Activated CD4-positive, CD25-positive, alpha-beta regulatory T cell treated with anti-CD3 and anti-CD28 coated beads, Interleukin-2, amount 50 U/mL, for 24 hours (primary cell): ENCODE data around the gene CCDC33.

Experiments
- ATAC-seq, 2 donors: fragments of 150-1000 bp; cut with Tn5 transposase; one replicate each; pipeline ENCODE4 v1.10.0; 2021; ENCODE audit warnings: mild to moderate bottlenecking in 1 of 2, moderate library complexity in 1 of 2

The CCDC33 gene

DNA sequence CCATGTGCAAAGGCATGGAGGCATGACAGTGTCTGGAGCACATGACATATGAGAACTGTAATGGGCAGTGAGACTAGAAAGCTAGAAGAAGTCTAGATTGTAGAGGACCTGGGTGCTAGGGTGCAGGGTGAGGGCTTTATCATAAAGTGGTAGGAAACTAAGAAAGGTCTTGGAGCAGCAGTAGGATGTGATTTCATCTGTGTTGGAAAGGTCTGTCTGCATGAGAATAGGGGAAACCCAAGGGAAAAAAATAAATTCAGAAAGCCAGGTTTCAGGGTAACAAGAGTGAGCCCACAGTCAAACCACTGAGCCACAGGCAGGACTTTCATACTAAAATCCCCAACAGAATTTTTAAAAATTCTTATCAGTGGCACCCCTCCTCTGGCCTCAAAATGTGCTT, 54.5 kb downstream of the CCDC33 start:
- ATAC-seq, result no peak

DNA sequence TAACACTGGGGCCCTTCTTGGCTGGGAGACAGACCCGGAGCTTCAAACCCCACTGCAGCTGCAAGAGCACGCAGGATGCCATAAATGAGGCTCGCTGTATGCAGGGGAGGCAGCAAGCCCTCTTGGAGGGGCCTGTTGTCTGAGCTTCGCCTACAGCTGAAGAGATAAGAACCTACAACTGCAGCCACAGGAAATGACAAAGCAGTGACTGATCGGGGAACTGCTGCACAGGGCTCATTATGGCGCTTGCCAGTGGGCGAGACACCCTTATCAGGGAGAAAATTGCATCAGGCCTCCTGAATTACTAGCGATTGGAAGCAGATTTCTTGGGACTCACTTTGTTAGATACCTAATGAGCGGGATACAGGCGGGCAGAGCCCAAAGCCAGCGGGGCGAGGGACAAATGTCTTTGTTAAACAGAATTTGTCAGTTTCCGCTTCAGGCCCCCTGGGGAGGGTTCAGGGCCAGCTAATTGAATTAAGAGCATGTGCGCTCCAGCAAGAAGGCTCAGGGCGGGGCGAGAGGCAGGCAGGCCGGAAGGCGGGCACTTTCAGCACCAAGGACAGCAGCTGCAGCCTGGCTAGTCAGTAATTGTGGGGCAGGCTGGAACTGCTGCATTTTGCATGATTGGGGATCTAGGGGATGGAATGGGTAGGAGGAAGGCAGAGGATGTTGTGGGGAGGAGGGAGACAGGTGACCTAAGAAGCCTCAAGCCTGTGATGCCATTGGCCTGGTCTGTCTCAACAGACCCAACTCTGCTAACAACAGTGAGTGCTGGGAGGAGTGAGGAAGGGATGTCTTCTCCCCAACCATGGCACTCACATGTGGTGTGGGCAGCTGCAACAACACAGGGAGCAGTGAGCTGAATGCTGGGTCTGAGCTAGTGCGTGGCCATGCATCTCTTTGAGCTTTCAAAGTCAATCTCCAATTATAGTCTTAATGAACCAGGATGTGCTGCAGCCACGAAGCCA, 55.3 kb downstream of the CCDC33 start:
- ATAC-seq, result peak; percentile 53 to 62

DNA sequence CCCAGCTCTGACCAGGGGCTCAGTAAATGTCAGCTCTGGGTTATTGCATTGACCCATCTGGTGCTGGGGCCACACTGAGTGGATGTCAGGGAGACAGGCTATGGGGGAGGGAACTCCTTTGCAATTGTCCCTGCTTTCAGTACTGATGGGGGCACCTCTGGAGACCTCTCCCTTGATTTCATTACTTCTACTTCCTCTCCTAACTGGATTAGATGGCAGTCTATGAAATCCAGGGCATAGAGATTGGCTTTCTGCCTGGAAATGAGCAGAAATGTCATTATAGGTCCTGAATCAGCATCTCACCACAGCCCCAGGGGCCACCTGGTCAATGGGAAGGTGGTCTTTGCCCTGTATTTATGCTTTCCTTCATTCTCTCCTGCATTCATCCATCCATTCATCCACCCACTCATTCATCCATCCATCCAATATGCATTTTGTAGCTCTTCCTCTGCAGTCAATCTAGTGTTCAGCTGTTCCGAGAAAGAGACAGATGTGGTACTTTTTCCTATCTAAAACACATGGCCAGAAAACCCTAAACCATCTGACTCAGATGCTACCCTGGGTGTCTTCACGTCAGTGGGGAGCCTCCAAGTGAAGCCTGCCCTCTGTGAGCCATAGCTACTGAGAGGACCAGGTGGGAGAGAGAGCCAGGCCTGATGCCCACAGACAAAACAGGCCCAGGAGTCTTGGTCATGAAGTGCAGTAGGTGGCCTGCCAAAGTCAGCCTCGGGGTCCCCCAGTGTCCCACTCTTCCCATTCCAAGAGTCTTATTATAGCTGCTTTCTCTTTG, 57.1 kb downstream of the CCDC33 start:
- ATAC-seq, result no peak

GRCh38 chr15:74294010-74294409, 57.9 kb downstream of the CCDC33 start:
- no peak for ATAC-seq

GRCh38 chr15:74295800-74296199, 59.7 kb downstream of the CCDC33 start:
- ATAC-seq, result no peak

GRCh38 chr15:74297887-74298286, 61.8 kb downstream of the CCDC33 start:
- ATAC-seq, result no peak

DNA sequence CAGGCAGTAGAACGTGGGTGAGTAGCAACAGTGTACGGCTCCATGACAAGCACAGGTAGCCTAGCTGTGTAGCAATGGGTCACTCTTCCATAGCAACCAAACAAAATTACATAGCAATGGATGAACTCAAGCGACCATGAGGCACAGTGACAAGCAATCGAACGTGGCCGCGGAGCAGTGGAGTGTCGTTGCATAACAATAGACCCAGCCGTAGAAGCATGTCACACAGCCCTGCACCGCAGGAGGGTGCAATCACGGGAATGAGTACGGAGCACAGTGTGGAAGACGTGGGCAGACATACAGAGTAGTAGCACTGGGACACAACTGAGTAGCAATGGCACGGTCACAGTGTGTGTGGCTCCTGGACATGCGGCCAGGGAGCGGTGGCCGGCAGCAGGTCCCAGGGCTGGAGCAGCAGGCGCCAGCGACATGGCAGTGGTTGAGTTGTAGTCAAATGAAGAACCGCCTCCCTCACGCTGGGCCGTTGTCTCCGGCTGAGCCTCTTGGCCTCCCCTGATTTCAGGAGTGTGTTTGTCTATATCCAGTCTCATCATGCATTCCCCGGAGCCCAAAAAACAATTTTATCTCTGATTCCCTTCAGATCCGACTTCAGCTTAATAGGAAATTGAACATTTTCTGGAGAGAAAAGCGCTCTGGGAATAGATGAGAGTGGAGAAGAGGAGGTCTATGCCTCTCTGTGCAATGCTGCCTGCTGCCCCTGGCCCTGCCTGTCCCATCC, 64.1 kb downstream of the CCDC33 start:
- no peak for ATAC-seq

GRCh38 chr15:74301583-74302361, 65.6 kb downstream of the CCDC33 start:
- no peak for ATAC-seq

DNA sequence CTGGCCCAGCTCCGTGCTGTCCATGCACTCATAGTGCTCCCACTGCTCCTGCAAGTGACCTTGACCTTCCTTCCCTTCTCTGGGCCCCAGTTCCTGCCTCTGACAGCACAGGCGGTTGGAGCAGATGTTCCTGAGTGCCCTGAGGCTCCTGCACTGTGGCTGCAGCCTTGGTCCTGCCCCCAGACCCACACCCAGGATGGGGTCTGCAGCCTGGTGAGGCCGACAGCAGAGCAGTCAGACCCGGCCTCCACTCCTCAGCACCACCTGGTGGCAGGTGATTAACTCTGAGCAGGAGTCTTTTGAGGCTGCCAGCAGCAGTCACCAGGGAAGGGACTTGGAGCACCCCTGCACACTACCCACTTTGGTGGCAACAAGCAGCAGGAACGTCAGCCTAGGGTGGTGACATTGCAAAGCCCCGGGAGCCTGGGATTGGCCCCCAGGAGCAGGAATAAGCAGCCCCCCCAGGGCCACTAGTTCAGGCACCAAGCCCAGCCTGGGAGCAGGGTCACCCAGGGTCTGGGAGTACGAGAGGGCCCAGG, 66.8 kb downstream of the CCDC33 start:
- peak in 1 of 2 donors; percentile 34 for ATAC-seq

- no peak for ATAC-seq
Measured at GRCh38 chr15:74303741-74304309, 67.7 kb downstream of the CCDC33 start.

GRCh38 chr15:74304431-74304830, 68.3 kb downstream of the CCDC33 start:
- ATAC-seq, result no peak

DNA sequence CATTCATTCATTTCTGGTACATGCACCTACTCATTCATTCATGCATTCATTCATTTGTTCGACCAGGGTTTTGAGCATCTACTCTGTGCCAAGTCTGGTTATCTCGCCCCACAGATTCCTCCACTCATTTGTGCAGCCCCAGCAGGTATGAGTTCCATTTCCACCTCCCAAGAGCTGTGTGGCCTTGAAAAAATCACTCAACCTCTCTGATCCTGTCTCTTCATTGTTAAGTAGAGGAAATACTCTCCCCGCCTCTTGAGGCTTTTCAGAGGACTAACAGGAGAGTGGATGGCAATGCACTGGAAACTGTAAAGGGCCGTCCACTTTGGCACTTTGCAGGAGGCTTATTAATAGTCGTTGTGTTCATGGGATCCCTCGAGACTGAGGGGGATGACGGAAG, 69.6 kb downstream of the CCDC33 start:
- ATAC-seq, result no peak

DNA sequence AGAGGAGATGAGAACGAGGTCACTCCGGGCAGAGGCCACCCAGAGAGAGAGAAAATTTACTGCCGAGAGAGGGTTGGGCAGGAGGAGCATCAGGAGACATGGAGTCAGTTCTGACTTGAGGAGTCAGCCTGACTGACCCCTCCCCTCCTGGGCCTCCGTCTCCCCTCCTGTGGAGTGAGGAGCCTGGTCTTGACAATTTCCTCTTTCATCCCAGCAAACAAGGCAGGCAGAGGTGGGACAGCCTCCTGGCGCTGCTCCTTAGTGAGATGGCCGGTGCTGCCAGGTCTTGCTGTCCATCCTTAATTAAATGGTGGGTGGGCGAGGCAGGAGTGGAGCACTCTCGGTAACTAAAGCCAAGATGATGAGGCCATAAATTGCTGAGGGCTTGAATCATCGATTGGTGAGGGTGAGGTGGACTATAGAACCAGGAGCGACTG, 70.7 kb downstream of the CCDC33 start:
- ATAC-seq, result no peak

DNA sequence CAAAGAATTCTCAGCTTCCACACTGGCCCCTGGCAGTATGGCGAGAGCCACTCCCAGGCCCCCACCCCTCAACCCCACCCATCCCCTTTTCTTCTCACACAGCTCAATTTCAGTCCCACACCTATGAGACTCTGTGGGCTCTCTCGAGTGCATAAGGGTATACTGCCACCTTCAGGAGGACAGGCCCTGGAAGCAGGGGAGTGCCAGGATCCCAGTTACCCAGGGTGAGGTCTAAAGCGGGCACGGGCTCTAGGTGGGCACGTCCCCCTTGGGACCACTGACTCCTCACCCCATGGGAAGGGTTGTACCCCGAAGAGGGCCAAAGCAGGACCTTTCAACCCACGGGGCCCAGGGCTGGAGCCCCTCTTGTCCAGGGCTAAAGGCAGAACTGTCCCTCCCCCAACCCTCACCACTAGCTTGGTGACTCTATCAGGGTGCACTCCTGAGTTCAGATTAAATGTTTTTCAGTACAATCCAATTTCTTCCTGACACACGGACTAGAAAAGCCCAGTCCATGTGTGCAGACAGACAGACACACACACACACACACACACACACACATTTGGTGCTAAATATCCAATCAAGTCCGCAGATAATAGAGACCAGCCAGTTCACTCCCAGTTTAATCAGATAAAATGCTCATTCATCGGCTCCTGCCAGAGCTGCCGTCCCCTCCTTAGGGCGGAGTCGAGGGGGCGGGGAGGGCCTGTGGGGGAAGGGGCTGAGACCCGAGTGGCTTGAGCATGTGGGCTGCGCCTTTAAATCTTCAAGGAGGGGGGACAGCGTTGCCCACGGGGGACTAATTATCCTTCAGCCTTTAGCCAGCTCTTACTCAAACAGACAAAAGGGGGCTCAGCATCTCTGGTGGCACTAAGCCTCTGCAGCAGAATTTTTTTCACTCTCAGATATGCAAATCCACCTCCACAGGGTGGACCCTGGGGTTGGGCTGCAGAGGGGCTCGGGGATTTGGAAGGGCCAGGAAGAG, 72.0 kb downstream of the CCDC33 start:
- ATAC-seq, result peak in 1 of 2 donors; percentile 58

GRCh38 chr15:74311734-74312444, 75.8 kb downstream of the CCDC33 start:
- no peak for ATAC-seq

GRCh38 chr15:74312445-74313007, 76.4 kb downstream of the CCDC33 start:
- no peak for ATAC-seq

DNA sequence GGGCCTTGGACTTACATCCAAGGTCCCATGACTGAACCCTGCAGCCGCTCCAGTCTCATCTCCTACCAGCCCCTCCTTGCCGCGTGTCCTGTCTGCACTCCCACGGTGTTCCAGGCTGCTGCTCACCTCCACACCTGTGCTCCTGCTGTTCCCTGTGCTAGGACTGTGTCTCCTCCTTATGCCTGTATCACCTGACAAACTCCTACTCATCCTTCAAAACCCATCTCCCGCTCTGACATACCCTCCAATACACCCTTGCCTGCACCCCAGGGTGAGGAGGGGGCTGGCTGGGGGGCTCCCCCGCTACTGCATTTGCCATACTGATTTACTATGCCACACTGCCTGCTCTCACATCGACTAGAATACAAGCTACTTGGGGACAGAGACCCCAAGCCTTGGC, 77.8 kb downstream of the CCDC33 start:
- ATAC-seq, result no peak

DNA sequence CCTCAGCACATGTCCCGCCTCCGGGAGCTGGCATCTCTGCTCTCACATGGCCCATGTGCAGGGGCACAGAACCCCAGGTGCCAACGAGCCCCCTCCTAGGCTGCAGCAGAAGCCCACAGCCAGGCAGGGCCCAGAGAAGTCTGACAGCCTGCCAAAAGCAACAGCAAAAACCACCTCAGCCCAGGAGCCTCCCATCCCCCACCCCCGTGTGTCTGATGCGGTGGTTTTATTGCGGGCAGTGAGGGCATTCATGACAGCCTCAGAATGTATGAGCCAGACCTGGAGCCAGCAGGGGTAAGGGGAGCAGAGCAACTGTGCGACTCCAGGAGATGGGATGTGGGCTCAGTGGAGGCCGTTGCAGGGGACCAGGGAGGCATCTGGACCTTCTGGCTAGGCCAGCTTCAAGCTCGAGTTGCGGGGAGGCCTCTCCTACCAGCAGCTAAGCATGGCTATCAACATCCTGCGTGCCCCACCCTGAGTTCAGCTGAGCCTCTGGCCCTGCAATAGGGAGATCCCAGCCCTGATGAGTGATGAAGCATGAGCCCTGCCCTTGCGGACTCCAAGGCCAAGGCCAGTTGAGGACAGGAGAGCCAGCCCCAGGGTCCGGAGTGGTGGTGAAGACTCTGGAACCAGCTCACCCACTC, 78.8 kb downstream of the CCDC33 start:
- peak; percentile 19 to 39 for ATAC-seq

GRCh38 chr15:74315626-74316025, 79.5 kb downstream of the CCDC33 start:
- peak in 1 of 2 donors; percentile 34 for ATAC-seq
